SH-SY5Y (cell line): ENCODE data around the gene TRIM44.

Experiments used
- GATA2 ChIP-seq: IDR thresholded peaks from 2 replicates; pipeline ENCODE4 v1.6.1; 2011; ENCODE audit warnings: mild to moderate bottlenecking, low read depth, low read length
- GATA3 ChIP-seq: IDR thresholded peaks from 2 replicates; pipeline ENCODE4 v1.6.1; 2011; ENCODE audit warnings: low read depth, mild to moderate bottlenecking, low read length, moderate library complexity

DNA sequence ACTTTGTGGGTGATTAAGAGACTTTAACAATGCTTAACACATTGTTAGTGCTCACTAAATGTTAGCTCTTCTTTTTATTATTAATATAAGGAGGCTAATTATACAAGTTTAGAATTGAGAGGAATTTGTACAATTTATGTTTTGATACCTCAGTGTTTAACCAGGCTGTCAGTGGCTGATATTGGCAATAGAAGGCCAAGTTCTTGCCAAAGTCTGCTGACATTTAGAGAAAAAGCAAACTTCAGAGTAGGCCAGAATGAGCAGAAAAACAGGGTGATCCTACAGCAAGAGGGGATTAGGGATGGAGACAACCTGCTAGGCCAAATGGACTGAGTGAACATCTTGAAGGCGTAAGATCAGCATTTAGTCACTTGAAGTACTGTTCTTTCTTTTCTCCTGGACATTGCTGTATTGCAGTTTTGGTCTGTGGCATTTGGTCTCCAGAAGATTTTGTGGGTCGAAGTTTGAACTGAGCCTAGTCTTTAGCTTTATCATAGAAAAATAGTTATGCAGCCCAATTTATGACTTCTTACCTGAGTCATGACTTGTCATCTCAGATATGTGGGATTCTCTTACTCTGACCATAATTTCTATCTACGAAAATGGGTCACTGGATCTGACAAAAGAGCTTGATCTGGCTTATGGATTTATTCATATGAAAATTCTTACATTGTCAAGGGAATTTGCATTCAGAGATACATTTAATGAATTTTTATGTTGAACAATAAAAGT lies 9.0 kb downstream of the TRIM44 start:
- TF ChIP-seq GATA3 (no peak), GATA2 (no peak)
